Endothelial cell of umbilical vein (primary cell): Measurements from ENCODE around the gene USP7. TPM values are rescaled to one million over a fixed set of nuclear protein-coding genes. Genes with fewer than 3 reads are reported as not detected.
"Not testable (repeated sequence)": the region's sequence is repeated elsewhere in the genome, so short reads cannot be mapped to it uniquely, and the experiment has no call there.

Experiments
- BruUV-seq: library from RNA; stranded (reverse); fragments of 400-500 nt; replicated peaks from 2 replicates; lab custom pipeline; 2021; lab: Mats Ljungman, UMichigan
- CTCF ChIA-PET: fragments of 300-600, 350-600 bp; sonication (Branson Sonifier 250); formaldehyde crosslinking; loops from one replicate; lab custom pipeline; 2021; ENCODE audit warnings: antibody characterized with exemption, inconsistent platforms; lab: Charles Lee
- POLR2A ChIA-PET: fragments of 300-600, 350-600 bp; sonication (Branson Sonifier 250); formaldehyde crosslinking; loops from one replicate; lab custom pipeline; 2021; ENCODE audit warnings: antibody characterized with exemption, inconsistent platforms; lab: Charles Lee
- DNase-seq: peaks from one replicate; pipeline ENCODE4 v3.0.0-alpha.2; 2011; ENCODE audit warnings: low read depth, low spot score
- FAIRE-seq: peaks from 2 replicates; lab custom pipeline; 2011; peaks lifted over from hg19 to GRCh38; lab: Jason Lieb, UNC
- H2AFZ ChIP-seq: 2 replicates; pipeline ENCODE4 v1.6.0; 2012; ENCODE audit warnings: low read depth, low read length, control low read depth, inconsistent platforms
- H3K27ac ChIP-seq: 2 replicates; pipeline ENCODE4 v1.5.1; 2011; ENCODE audit warnings: low read depth, mild to moderate bottlenecking, control low read depth, low read length, moderate library complexity; ENCODE audit not compliant: insufficient read depth
- H3K27me3 ChIP-seq, 2 experiments: 2 replicates each; pipeline versions ENCODE4 v1.6.0 to v1.6.1; 2011; ENCODE audit warnings: low read length in 2 of 2, mixed read lengths in 1 of 2; ENCODE audit not compliant: control insufficient read depth in 2 of 2, insufficient read depth in 2 of 2
- H3K36me3 ChIP-seq, 2 experiments: 2 replicates in 1 of 2; 3 replicates in 1 of 2; pipeline ENCODE4 v1.5.1; 2011; ENCODE audit warnings: low read length in 2 of 2, mild to moderate bottlenecking in 1 of 2, moderate library complexity in 1 of 2; ENCODE audit not compliant: control insufficient read depth in 2 of 2, insufficient read depth in 2 of 2; ENCODE audit errors: extremely low read depth in 1 of 2
- H3K4me1 ChIP-seq: 3 replicates; pipeline ENCODE4 v1.5.1; 2011; ENCODE audit warnings: mild to moderate bottlenecking, low read length; ENCODE audit not compliant: control insufficient read depth, insufficient read depth; ENCODE audit errors: extremely low read depth
- H3K4me2 ChIP-seq: 2 replicates; pipeline ENCODE4 v1.6.1; 2011; ENCODE audit warnings: low read length, control low read depth, mixed read lengths; ENCODE audit not compliant: insufficient read depth
- H3K4me3 ChIP-seq, 3 experiments: fragments of 200-600 bp in 1 of 3; sonication (generic), shearing (Covaris generic) in 1 of 3; replicated peaks in 1 of 3; 2 replicates each; pipeline ENCODE4 v1.5.1; 2011 to 2016; ENCODE audit warnings: control low read depth in 3 of 3, low read length in 3 of 3, mild to moderate bottlenecking in 2 of 3, inconsistent platforms in 1 of 3, low read depth in 1 of 3, moderate library complexity in 1 of 3; ENCODE audit not compliant: insufficient read depth in 1 of 3
- H3K79me2 ChIP-seq: 2 replicates; pipeline ENCODE4 v1.6.0; 2012; ENCODE audit warnings: low read length, inconsistent platforms; ENCODE audit not compliant: control insufficient read depth, insufficient read depth
- H3K9ac ChIP-seq: replicated peaks from 2 replicates; pipeline ENCODE3; 2011; ENCODE audit warnings: low read length, control low read depth; ENCODE audit not compliant: insufficient read depth; ENCODE audit errors: extremely low read depth
- H3K9me1 ChIP-seq: replicated peaks from 3 replicates; pipeline ENCODE4 v1.6.0; 2011; ENCODE audit warnings: mild to moderate bottlenecking, low read length; ENCODE audit not compliant: control insufficient read depth, insufficient read depth; ENCODE audit errors: extremely low read depth
- H3K9me3 ChIP-seq: replicated peaks from 2 replicates; pipeline ENCODE4 v1.5.1; 2012; ENCODE audit warnings: low read length, inconsistent platforms; ENCODE audit not compliant: control insufficient read depth, insufficient read depth
- H4K20me1 ChIP-seq: replicated peaks from 2 replicates; pipeline ENCODE3; 2011; ENCODE audit warnings: mild to moderate bottlenecking, low read length; ENCODE audit not compliant: control insufficient read depth, insufficient read depth; ENCODE audit errors: extremely low read depth
- EZH2 ChIP-seq: IDR thresholded peaks from 2 replicates; pipeline ENCODE4 v1.6.1; 2012; ENCODE audit warnings: borderline replicate concordance, low read depth, mild to moderate bottlenecking, moderate library complexity, low read length, inconsistent platforms; ENCODE audit not compliant: severe bottlenecking
- FOS ChIP-seq: IDR thresholded peaks from 2 replicates; pipeline ENCODE4 v1.6.1; 2011; ENCODE audit warnings: mild to moderate bottlenecking, low read length, moderate library complexity, borderline replicate concordance; ENCODE audit not compliant: insufficient read depth
- MYC ChIP-seq: IDR thresholded peaks from one replicate; pipeline ENCODE4 v1.6.1; 2011; ENCODE audit warnings: mild to moderate bottlenecking, low read depth, low read length
- dilution Hi-C: fragments of 300-500 bp; cut with MboI; formaldehyde crosslinking; loops from one replicate; pipeline ENCODE4 v1.15.0; 2019; ENCODE audit warnings: low sequenced_read_pairs; ENCODE audit not compliant: extremely low pct_ligation_motif_present
- intact Hi-C: fragments of 100-400 bp; cut with micrococcal nuclease; formaldehyde crosslinking; loops from one replicate; pipeline ENCODE4 v1.10.0; 2022
- polyA plus RNA-seq, 4 experiments: library from polyadenylated mRNA; depleted of rRNA in 3 of 4; stranded (reverse) in 3 of 4; unstranded in 1 of 4; fragments of >200 nt; gene quantifications; 2 replicates each; pipeline versions ENCODE4 v1.2.1 to v1.2.3, GENCODE V29; 2011 to 2012; ENCODE audit warnings: missing spikeins in 1 of 4
- total RNA-seq: library from RNA; stranded (reverse); gene quantifications from 2 replicates; pipeline ENCODE4 v1.2.3, GENCODE V29; 2021

Gene USP7
- total and polyA plus RNA-seq, 2 donors (not counting 3 experiments of a cell fraction or from before 2014, with no cell fraction given) = 17.7 to 130 TPM

GRCh38 chr16:8971416-8971815, 7.7 kb upstream of the USP7 start:
- no peak overlapping the region for H3K9ac ChIP-seq
- H3K4me2 ChIP-seq = no peak overlapping the region
- dilution Hi-C loops = no loop called here
- H3K4me1 ChIP-seq = no peaks in the 10 kb centered on the region
- FAIRE-seq (no peak), DNase-seq (no peak)
- intact Hi-C loops = no loop called here
- no peaks in the 10 kb centered on the region for H3K9me1 ChIP-seq
- H3K36me3 ChIP-seq = no peaks in the 10 kb centered on the region
- BruUV-seq = no TSS peak
- no peak overlapping the region for H2AFZ ChIP-seq
- no peaks in the 10 kb centered on the region for H3K9me3 ChIP-seq
- H3K79me2 ChIP-seq = no peaks in the 10 kb centered on the region
- no peak overlapping the region for H3K27ac ChIP-seq
- no peaks in the 10 kb centered on the region for H4K20me1 ChIP-seq
- peaks cover 4% of the 10 kb centered on the region in 2 experiments for H3K27me3 ChIP-seq
- no peak overlapping the region for H3K4me3 ChIP-seq
- TF ChIP-seq EZH2 (no peak), FOS (no peak), MYC (no peak)
- ChIA-PET CTCF (no interaction called here), POLR2A (no interaction called here)

GRCh38 chr16:8969202-8969897, 5.6 kb upstream of the USP7 start:
- H3K4me3 ChIP-seq, H3K36me3 ChIP-seq, H3K4me2 ChIP-seq, H4K20me1 ChIP-seq, H3K9me1 ChIP-seq, intact Hi-C loops, H3K27ac ChIP-seq, H3K79me2 ChIP-seq, H3K9me3 ChIP-seq, H3K4me1 ChIP-seq, BruUV-seq, dilution Hi-C loops, H3K27me3 ChIP-seq, CTCF ChIA-PET, DNase-seq, POLR2A ChIA-PET, FAIRE-seq, H3K9ac ChIP-seq, H2AFZ ChIP-seq: not testable (repeated sequence)

GRCh38 chr16:8968054-8968453, 4.3 kb upstream of the USP7 start:
- BruUV-seq, H3K4me1 ChIP-seq, H3K79me2 ChIP-seq, DNase-seq, POLR2A ChIA-PET, CTCF ChIA-PET, H4K20me1 ChIP-seq, H3K27me3 ChIP-seq, H3K36me3 ChIP-seq, H3K4me3 ChIP-seq, intact Hi-C loops, H3K4me2 ChIP-seq, H3K27ac ChIP-seq, H3K9ac ChIP-seq, H3K9me1 ChIP-seq, H2AFZ ChIP-seq, H3K9me3 ChIP-seq, dilution Hi-C loops, FAIRE-seq: not testable (repeated sequence)
